Fibroblast of the aortic adventitia (primary cell): ENCODE results near the gene SNAP29. TPM values are rescaled to one million over a fixed set of nuclear protein-coding genes. Genes with fewer than 3 reads are reported as not detected.
A peak's percentile ranks its signal among the peaks of the same experiment; 100 is the strongest.

Experiments
- DNase-seq: peaks from one replicate; pipeline ENCODE4 v3.0.0-alpha.2; 2010; ENCODE audit warnings: low read depth
- H3K4me3 ChIP-seq: 2 replicates; pipeline ENCODE4 v1.5.1; 2011; ENCODE audit warnings: low read depth, mild to moderate bottlenecking, control low read depth, low read length, moderate library complexity
- total RNA-seq: library from RNA; depleted of rRNA; stranded (reverse); fragments of >200 nt; gene quantifications from 2 replicates; pipeline ENCODE4 v1.2.3, GENCODE V29; 2012; ENCODE audit warnings: low replicate concordance
- TF ChIP-seq, protein P1 (sequence below): IDR thresholded peaks from 2 replicates; pipeline ENCODE4 v1.5.1; 2011; ENCODE audit warnings: mild to moderate bottlenecking, low read length, control low read depth, inconsistent platforms; ENCODE audit not compliant: insufficient read depth

Gene SNAP29
- total RNA-seq, 1 donor: 15.5 TPM

DNA sequence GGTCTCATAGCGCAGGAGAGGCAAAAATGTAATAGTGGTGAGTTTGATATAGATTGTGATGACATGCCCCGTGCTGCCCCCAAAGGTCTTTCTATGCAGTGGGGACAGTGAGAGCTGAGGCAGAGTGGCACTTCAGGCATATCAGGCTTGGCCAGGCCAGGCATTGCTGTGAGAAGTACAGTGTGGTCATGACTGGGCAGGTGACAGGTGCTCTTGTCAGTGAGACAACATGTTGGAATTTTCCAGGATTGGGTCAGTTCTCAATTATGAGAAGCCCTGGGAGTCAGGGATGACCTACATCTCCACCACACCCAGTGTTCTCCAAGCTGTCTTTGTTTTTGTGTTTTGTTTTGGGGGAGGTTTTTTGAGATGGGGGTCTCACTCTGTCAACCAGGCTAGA lies 3.7 kb downstream of the SNAP29 start:
- TF ChIP-seq, protein P1, sequence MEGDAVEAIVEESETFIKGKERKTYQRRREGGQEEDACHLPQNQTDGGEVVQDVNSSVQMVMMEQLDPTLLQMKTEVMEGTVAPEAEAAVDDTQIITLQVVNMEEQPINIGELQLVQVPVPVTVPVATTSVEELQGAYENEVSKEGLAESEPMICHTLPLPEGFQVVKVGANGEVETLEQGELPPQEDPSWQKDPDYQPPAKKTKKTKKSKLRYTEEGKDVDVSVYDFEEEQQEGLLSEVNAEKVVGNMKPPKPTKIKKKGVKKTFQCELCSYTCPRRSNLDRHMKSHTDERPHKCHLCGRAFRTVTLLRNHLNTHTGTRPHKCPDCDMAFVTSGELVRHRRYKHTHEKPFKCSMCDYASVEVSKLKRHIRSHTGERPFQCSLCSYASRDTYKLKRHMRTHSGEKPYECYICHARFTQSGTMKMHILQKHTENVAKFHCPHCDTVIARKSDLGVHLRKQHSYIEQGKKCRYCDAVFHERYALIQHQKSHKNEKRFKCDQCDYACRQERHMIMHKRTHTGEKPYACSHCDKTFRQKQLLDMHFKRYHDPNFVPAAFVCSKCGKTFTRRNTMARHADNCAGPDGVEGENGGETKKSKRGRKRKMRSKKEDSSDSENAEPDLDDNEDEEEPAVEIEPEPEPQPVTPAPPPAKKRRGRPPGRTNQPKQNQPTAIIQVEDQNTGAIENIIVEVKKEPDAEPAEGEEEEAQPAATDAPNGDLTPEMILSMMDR: no peak
- H3K4me3 ChIP-seq: no peak overlapping the region
- DNase-seq: no peak

DNA sequence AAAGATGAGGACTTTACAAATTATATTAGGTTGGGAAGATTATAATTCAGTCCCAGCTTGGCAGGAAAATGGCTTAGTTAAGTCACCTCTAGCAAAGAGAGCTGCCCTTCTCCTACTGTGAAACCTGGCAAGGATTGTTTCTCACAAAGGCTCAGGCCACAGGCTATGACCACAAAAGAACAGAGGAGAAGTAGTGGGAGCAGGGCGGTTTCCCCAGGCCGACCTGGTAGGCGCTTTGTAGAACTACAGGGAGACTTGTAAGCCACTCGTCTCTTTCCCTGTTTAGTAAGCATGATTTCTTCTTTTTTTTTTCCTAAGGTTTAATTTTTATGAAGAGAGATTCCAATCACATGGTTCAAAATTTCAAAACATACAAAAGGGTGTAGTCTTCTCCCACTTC lies 4.6 kb downstream of the SNAP29 start:
- TF ChIP-seq, protein P1: no peak
- DNase-seq: no peak
- H3K4me3 ChIP-seq: no peak overlapping the region

DNA sequence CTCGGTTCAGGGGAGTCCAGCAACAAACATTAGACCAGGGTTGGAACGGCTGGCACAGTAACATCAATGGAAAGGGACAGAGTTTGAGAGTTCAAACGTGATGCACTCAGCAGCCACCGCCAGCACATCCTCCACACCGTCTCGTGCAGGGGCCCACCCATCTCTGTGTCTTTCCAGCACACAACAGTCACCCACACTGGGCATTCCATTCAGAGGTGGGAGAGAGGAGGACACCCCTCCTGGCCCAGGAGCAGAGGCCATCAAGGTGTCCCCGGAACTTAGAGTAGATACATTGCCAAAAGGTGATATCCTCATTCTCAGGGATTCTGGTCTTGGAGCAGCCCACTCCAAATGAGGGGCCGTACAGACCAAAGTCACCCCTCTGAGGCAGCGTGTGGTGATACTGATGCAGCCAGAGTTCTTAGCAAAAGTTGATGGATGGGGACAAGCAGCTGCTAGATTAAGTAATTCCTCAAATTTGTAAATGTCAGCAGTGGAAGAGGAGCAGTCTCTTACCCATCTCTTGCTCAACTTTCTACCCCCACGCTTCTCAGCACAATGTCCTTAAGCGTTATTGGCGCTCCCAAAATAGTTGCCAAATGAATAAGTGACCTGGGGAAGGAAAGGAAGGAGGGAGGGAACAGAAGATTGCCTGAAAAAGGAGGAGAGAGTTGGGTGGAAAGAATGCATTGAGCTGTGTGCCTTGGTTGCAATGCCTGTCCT lies 5.5 kb downstream of the SNAP29 start:
- TF ChIP-seq, protein P1: no peak
- H3K4me3 ChIP-seq: no peak overlapping the region
- no peak for DNase-seq

DNA sequence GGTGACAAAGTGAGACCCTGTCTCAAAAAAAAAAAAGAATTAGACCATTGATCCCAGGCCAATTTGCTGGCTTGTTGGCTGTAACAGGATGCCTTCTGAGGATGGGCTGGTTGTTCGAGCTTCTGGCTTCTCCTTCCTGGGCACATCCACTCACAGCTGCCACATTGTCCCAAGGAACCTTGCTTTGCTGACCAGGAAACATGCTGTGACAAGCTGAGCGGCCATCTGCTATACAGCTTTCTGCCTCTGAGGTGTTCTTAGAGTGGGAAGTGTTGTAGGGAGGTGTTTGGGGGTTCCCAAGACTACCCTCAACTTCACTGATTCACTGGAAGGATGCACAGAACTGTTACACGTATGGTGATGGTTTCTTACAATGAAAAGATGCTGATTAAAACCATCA lies 6.5 kb downstream of the SNAP29 start:
- no peak for DNase-seq
- TF ChIP-seq, protein P1: no peak
- no peak overlapping the region for H3K4me3 ChIP-seq

DNA sequence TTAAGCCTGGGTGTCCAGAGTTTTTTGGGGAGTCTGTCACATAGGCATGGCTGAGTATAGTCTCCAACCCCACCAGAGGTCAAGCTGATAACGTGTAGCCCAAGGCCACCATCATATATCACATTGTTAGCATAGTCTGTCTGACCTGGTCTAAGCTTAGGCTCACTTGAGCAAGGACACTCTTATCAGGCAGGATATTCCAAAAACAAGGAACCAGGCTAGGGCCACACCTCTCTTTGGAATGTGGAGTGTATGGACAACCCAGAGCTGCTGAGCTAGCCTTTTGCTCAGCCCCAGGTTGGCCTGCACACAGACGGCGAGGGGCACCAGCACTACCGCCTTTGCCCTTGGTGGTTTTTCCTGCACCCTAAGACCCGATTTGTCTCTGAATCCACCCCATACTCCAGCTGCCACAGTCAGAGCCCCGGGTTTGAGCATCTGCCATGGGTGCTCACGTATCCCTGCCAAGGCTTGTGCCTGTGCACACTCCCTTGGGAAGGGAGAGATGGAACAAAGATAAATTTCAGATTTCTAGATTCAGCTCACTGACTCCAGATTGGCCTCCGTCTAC lies 7.2 kb downstream of the SNAP29 start:
- peak; percentile 3 for DNase-seq
- no peak overlapping the region for H3K4me3 ChIP-seq
- TF ChIP-seq, protein P1: no peak

DNA sequence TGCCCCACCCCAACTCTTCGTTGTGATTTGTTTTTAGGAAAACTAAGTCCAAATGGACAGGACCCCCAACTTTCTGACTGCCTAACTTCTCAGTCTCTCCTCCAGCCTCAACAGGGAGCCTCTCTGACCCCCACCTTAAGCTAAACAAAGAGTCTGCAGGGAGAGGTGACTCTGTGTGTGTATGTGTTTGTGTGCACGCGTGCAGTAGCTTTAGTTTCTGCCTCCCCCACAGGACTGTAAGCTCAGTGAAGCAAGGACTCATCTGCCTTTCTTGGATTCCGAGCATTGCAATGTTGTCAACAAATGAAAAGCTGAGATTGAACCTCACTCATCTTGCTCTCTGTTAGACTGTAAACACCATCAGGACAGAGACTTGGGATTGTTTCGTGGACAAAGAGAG lies 7.9 kb downstream of the SNAP29 start:
- H3K4me3 ChIP-seq: no peak overlapping the region
- no peak for DNase-seq
- TF ChIP-seq, protein P1: no peak
